ENCODE data around the gene PPP1CC.

GRCh38 chr12:110704750-110705149 is 37.9 kb downstream of the PPP1CC start:
- no peak for TF ChIP-seq EZH2phosphoT487 (IDR thresholded peaks at IDR 0.05; ENCODE audit: borderline replicate concordance, low read depth, low read length)
- peak; percentile 70 for TF ChIP-seq CTCF (conservative IDR thresholded peaks at IDR 0.05; ENCODE audit: low read length)

All from OCI-LY7 (cell line).